Measurements from ENCODE around the gene MEIS2.

The MEIS2 gene

DNA sequence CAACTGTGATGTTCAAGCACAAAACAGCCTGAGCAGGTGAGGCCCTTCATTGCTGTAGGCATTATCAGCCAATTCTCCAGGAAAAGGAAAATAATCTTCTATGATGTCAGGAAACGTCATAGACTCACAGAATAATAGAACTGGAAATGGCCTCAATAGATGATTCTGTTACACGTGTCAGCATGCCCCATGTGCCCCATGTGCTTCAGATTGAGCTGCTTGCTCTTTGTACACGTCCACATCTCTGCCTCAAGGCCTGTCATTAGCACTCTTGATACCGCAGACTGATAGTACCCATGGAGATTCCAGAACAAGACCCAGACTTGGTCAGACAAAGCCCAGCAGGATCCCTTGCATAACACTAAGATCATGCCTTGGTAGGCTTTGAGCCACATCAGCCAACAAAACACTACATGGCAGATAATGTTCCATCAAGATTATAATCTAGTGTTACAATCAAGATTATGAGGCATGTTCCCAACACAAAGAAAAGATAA is 95.9 kb downstream of the MEIS2 start:
- Histone ChIP-seq H3K27ac (replicated peaks) (no peak overlapping the region), H3K27me3 (ENCODE audit: insufficient read depth, poor library complexity, severe bottlenecking) (no peaks in the 10 kb centered on the region), H3K4me3 (replicated peaks; ENCODE audit: insufficient read depth, low read length) (no peak overlapping the region)
- TF ChIP-seq GABPA (IDR thresholded peaks at IDR 0.05; ENCODE audit: low read depth): no peak
- TF ChIP-seq POLR2AphosphoS5 (IDR thresholded peaks at IDR 0.05; ENCODE audit: low read depth): no peak
- TF ChIP-seq CTCF (IDR thresholded peaks at IDR 0.05; ENCODE audit: insufficient read depth, low read length): no peak
- no peak for TF ChIP-seq REST (IDR thresholded peaks at IDR 0.05; ENCODE audit: insufficient replicate concordance, low read depth)
- TF ChIP-seq SPI1 (IDR thresholded peaks at IDR 0.05; ENCODE audit: borderline replicate concordance, low read depth): no peak
- no peak for DNase-seq (ENCODE audit: low read depth in 1 of 2, low spot score in 1 of 2)

GRCh38 chr15:37002041-37002672 is 98.2 kb downstream of the MEIS2 start:
- no peaks in the 10 kb centered on the region for H3K27me3 ChIP-seq (ENCODE audit: insufficient read depth, poor library complexity, severe bottlenecking)
- no peak overlapping the region for H3K4me3 ChIP-seq (replicated peaks; ENCODE audit: insufficient read depth, low read length)
- no peak for DNase-seq (ENCODE audit: low read depth in 1 of 2, low spot score in 1 of 2)
- TF ChIP-seq POLR2AphosphoS5 (IDR thresholded peaks at IDR 0.05; ENCODE audit: low read depth): no peak
- TF ChIP-seq SPI1 (IDR thresholded peaks at IDR 0.05; ENCODE audit: borderline replicate concordance, low read depth): no peak
- no peak for TF ChIP-seq REST (IDR thresholded peaks at IDR 0.05; ENCODE audit: insufficient replicate concordance, low read depth)
- TF ChIP-seq CTCF (IDR thresholded peaks at IDR 0.05; ENCODE audit: insufficient read depth, low read length): no peak
- TF ChIP-seq GABPA (IDR thresholded peaks at IDR 0.05; ENCODE audit: low read depth): no peak
- no peak overlapping the region for H3K27ac ChIP-seq (replicated peaks)

DNA sequence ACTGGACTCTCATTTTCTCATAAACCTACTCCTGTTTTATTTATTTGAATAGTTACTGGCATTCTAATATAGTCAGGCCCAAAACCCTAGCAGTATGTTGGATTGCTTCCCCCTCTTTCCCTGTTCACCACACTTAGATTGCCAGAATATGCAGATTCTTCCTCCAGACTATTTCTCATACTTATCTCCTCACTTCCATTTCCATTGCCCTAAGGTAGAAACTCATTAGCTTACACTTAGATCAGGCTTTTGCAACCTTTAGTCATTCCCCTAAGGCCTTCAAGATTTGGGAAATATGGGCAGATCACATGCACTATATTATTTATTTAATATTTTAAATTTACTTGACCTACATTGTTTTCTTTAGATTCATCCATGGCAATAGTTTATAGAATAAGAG is 98.9 kb downstream of the MEIS2 start:
- H3K27ac ChIP-seq (replicated peaks): no peak overlapping the region
- H3K4me3 ChIP-seq (replicated peaks; ENCODE audit: insufficient read depth, low read length): no peak overlapping the region
- H3K27me3 ChIP-seq (ENCODE audit: insufficient read depth, poor library complexity, severe bottlenecking): no peaks in the 10 kb centered on the region
- DNase-seq (ENCODE audit: low read depth in 1 of 2, low spot score in 1 of 2): no peak
- TF ChIP-seq POLR2AphosphoS5 (IDR thresholded peaks at IDR 0.05; ENCODE audit: low read depth) (no peak), REST (IDR thresholded peaks at IDR 0.05; ENCODE audit: insufficient replicate concordance, low read depth) (no peak), SPI1 (IDR thresholded peaks at IDR 0.05; ENCODE audit: borderline replicate concordance, low read depth) (no peak), GABPA (IDR thresholded peaks at IDR 0.05; ENCODE audit: low read depth) (no peak), CTCF (IDR thresholded peaks at IDR 0.05; ENCODE audit: insufficient read depth, low read length) (no peak)
